ENCODE data around the gene UNG.
"Not testable (repeated sequence)": the region's sequence is repeated elsewhere in the genome, so short reads cannot be mapped to it uniquely, and the experiment has no call there.

UNG gene

GRCh38 chr12:109124878-109125648 is 27.7 kb downstream of the UNG start:
- no peak for DNase-seq

GRCh38 chr12:109125791-109126190 is 28.4 kb downstream of the UNG start:
- DNase-seq = no peak

GRCh38 chr12:109126784-109127183 is 29.4 kb downstream of the UNG start:
- DNase-seq = no peak

- DNase-seq = no peak
Observed at GRCh38 chr12:109127533-109128242, 30.3 kb downstream of the UNG start.

- DNase-seq = no peak
Observed at GRCh38 chr12:109130297-109131153, 33.1 kb downstream of the UNG start.

GRCh38 chr12:109131154-109132050 is 34.0 kb downstream of the UNG start:
- DNase-seq = no peak

- no peak for DNase-seq
Observed at GRCh38 chr12:109134186-109134917, 37.0 kb downstream of the UNG start.

GRCh38 chr12:109137055-109137454 is 39.7 kb downstream of the UNG start:
- no peak for DNase-seq

- no peak for DNase-seq
Observed at GRCh38 chr12:109139360-109139759, 42.0 kb downstream of the UNG start.

GRCh38 chr12:109139791-109140190 is 42.4 kb downstream of the UNG start:
- no peak for DNase-seq

GRCh38 chr12:109140560-109140959 is 43.2 kb downstream of the UNG start:
- no peak for DNase-seq

GRCh38 chr12:109144224-109144623 is 46.8 kb downstream of the UNG start:
- no peak for DNase-seq

- not testable (repeated sequence) for DNase-seq
Observed at GRCh38 chr12:109147126-109147525, 49.7 kb downstream of the UNG start.

GRCh38 chr12:109147954-109148353 is 50.6 kb downstream of the UNG start:
- no peak for DNase-seq

GRCh38 chr12:109150124-109150640 is 52.8 kb downstream of the UNG start:
- no peak for DNase-seq

- DNase-seq = no peak
Observed at GRCh38 chr12:109151457-109151856, 54.1 kb downstream of the UNG start.

GRCh38 chr12:109153821-109154441 is 56.5 kb downstream of the UNG start:
- DNase-seq = no peak

GRCh38 chr12:109154451-109155438 is 57.3 kb downstream of the UNG start:
- peak; percentile 72 for DNase-seq

- no peak for DNase-seq
Observed at GRCh38 chr12:109156036-109156435, 58.6 kb downstream of the UNG start.

GRCh38 chr12:109156586-109156985 is 59.2 kb downstream of the UNG start:
- no peak for DNase-seq
